HG02759 (cell line): ENCODE data around the gene MEPE.
"Not testable (repeated sequence)": the region's sequence is repeated elsewhere in the genome, so short reads cannot be mapped to it uniquely, and the experiment has no call there.

Experiments
- ATAC-seq: cut with Tn5 transposase; IDR thresholded peaks from one replicate; pipeline ENCODE4 v1.9.1; 2021; ENCODE audit warnings: mild to moderate bottlenecking, moderate library complexity; ENCODE audit not compliant: unreplicated experiment

MEPE gene

GRCh38 chr4:87881115-87881514, 48.3 kb downstream of the MEPE start:
- ATAC-seq, result no peak

GRCh38 chr4:87882321-87882720, 49.6 kb downstream of the MEPE start:
- ATAC-seq, result no peak

GRCh38 chr4:87882861-87883260, 50.1 kb downstream of the MEPE start:
- ATAC-seq, result no peak

- no peak for ATAC-seq
Observed at GRCh38 chr4:87884976-87885549, 52.3 kb downstream of the MEPE start.

GRCh38 chr4:87886083-87886482, 53.3 kb downstream of the MEPE start:
- no peak for ATAC-seq

- not testable (repeated sequence) for ATAC-seq
Observed at GRCh38 chr4:87890753-87891152, 58.0 kb downstream of the MEPE start.

GRCh38 chr4:87895964-87896621, 63.3 kb downstream of the MEPE start:
- ATAC-seq, result no peak
